HepG2 (cell line): ENCODE data around the gene DPP6. TPM values are rescaled to one million over a fixed set of nuclear protein-coding genes. Genes with fewer than 3 reads are reported as not detected.

Experiments
- ATAC-seq: fragments of 200-7000 bp; cut with Tn5 transposase; 3 replicates; pipeline ENCODE4 v1.9.1; 2020; ENCODE audit warnings: mild to moderate bottlenecking, moderate library complexity
- BruUV-seq: library from RNA; stranded (reverse); fragments of 400-500 nt; replicated peaks from 2 replicates; lab custom pipeline; 2021; lab: Mats Ljungman, UMichigan
- CTCF ChIA-PET: fragments of 300-600 bp; formaldehyde crosslinking; extraction: SDS; loops from one replicate; lab custom pipeline; 2021; ENCODE audit warnings: low total read pairs, inconsistent platforms, low intra/inter-chr PET ratio; lab: Yijun Ruan, JAX
- POLR2A ChIA-PET: fragments of 350-600 bp; sonication (Branson Sonifier 250); formaldehyde crosslinking; loops from one replicate; lab custom pipeline; 2020; ENCODE audit warnings: antibody characterized with exemption, inconsistent platforms; lab: Yijun Ruan, JAX
- DNase-seq: peaks from one replicate; pipeline ENCODE4 v3.0.0-alpha.2; 2015; ENCODE audit warnings: low spot score
- FAIRE-seq: peaks from 3 replicates; lab custom pipeline; 2011; peaks lifted over from hg19 to GRCh38; lab: Jason Lieb, UNC
- H2AFZ ChIP-seq: one replicate; pipeline ENCODE4 v1.6.1; 2011; ENCODE audit warnings: low read length, inconsistent platforms
- H3K27ac ChIP-seq: fragments of 300-600 bp; 3 replicates; pipeline ENCODE4 v1.8.0; 2011; ENCODE audit warnings: mixed run types, mild to moderate bottlenecking, mixed read lengths, low read length, inconsistent platforms; ENCODE audit not compliant: insufficient read depth; ENCODE audit errors: extremely low read length
- H3K27me3 ChIP-seq, 2 experiments: fragments of 200-600 bp in 1 of 2; 2 replicates in 1 of 2; 3 replicates in 1 of 2; pipeline versions ENCODE4 v1.6.0 to v1.8.0; 2011; ENCODE audit warnings: low read length in 2 of 2, mild to moderate bottlenecking in 2 of 2, moderate library complexity in 2 of 2, inconsistent platforms in 1 of 2; ENCODE audit not compliant: insufficient read depth in 2 of 2, control insufficient read depth in 1 of 2
- H3K36me3 ChIP-seq, 2 experiments: fragments of 200-600 bp in 1 of 2; replicated peaks in 1 of 2; 2 replicates in 1 of 2; 3 replicates in 1 of 2; pipeline versions ENCODE4 v1.5.1 to v1.8.0; 2011; ENCODE audit warnings: low read length in 2 of 2, inconsistent platforms in 1 of 2; ENCODE audit not compliant: insufficient read depth in 2 of 2, control insufficient read depth in 1 of 2
- H3K4me1 ChIP-seq: 2 replicates; pipeline ENCODE4 v1.5.1; 2012; ENCODE audit warnings: low read length, inconsistent platforms; ENCODE audit not compliant: insufficient read depth
- H3K4me2 ChIP-seq: 2 replicates; pipeline ENCODE4 v1.6.0; 2011; ENCODE audit warnings: low read depth, low read length, inconsistent platforms
- H3K4me3 ChIP-seq, 3 experiments: fragments of 200-600 bp in 1 of 3; sonication (generic), shearing (Covaris generic) in 1 of 3; replicated peaks in 1 of 3; 2 replicates each; pipeline ENCODE4 v1.5.1; 2011 to 2016; ENCODE audit warnings: low read length in 3 of 3, inconsistent platforms in 2 of 3, low read depth in 2 of 3, mild to moderate bottlenecking in 2 of 3, control low read depth in 1 of 3, mixed read lengths in 1 of 3; ENCODE audit not compliant: insufficient read depth in 1 of 3
- H3K79me2 ChIP-seq: one replicate; pipeline ENCODE4 v1.6.1; 2011; ENCODE audit warnings: low read length, inconsistent platforms; ENCODE audit not compliant: insufficient read depth
- H3K9ac ChIP-seq: 2 replicates; pipeline ENCODE4 v1.6.0; 2011; ENCODE audit warnings: mild to moderate bottlenecking, low read depth, low read length, inconsistent platforms; ENCODE audit not compliant: insufficient read depth
- H3K9me3 ChIP-seq: 2 replicates; pipeline ENCODE4 v1.5.1; 2012; ENCODE audit warnings: mild to moderate bottlenecking, low read length
- H4K20me1 ChIP-seq: 2 replicates; pipeline ENCODE4 v1.6.0; 2011; ENCODE audit warnings: inconsistent platforms, mild to moderate bottlenecking, low read length, moderate library complexity; ENCODE audit not compliant: insufficient read depth
- KDM5A ChIP-seq: fragments of 200-600 bp; sonication (generic); IDR thresholded peaks from 2 replicates; pipeline ENCODE4 v1.7.0; 2018; ENCODE audit warnings: antibody characterized with exemption, mild to moderate bottlenecking, low read length, borderline replicate concordance
- MAFF ChIP-seq: IDR thresholded peaks from 2 replicates; pipeline ENCODE4 v1.6.1; 2011; ENCODE audit warnings: low read depth, low read length, improper control_type of control experiment
- MAFK ChIP-seq, 2 experiments: IDR thresholded peaks in 1 of 2; conservative IDR thresholded peaks in 1 of 2; 2 replicates each; pipeline ENCODE4 v1.6.1; 2011; ENCODE audit warnings: improper control_type of control experiment in 2 of 2, low read length in 2 of 2
- NFE2L1 ChIP-seq: sonication (generic); formaldehyde crosslinking; IDR thresholded peaks from 2 replicates; pipeline ENCODE4 v1.4.0; 2020; ENCODE audit warnings: missing genetic modification reagents, mild to moderate bottlenecking, borderline replicate concordance
- ZNF3 ChIP-seq: IDR thresholded peaks from 2 replicates; pipeline ENCODE4 v1.7.0; 2017; ENCODE audit warnings: inconsistent platforms
- ZNF329 ChIP-seq: sonication (generic); formaldehyde crosslinking; IDR thresholded peaks from 2 replicates; pipeline ENCODE4 v1.9.0; 2021; ENCODE audit warnings: low read depth, mild to moderate bottlenecking, missing genetic modification reagents
- ZNF382 ChIP-seq: sonication (generic); formaldehyde crosslinking; IDR thresholded peaks from 2 replicates; pipeline ENCODE4 v1.5.0; 2020; ENCODE audit warnings: missing genetic modification reagents, mild to moderate bottlenecking, borderline replicate concordance
- ZNF564 ChIP-seq: sonication (generic); formaldehyde crosslinking; IDR thresholded peaks from 2 replicates; pipeline ENCODE4 v1.8.1; 2023; ENCODE audit warnings: mild to moderate bottlenecking, missing genetic modification reagents
- WGBS: methylation state at CpG from one replicate; pipeline ENCODE4 v1.1.6; 2017; ENCODE audit warnings: low lambda C conversion rate; 5-methylcytosine and 5-hydroxymethylcytosine counted together
- in situ Hi-C: cut with HindIII; loops from 2 replicates; pipeline ENCODE4 v1.10.0; 2017; ENCODE audit warnings: low pct_unique_long_range_greater_than_20kb; ENCODE audit not compliant: extremely low pct_ligation_motif_present
- intact Hi-C: fragments of 100-400 bp; cut with micrococcal nuclease; formaldehyde crosslinking; loops from one replicate; pipeline ENCODE4 v1.10.0; 2022; ENCODE audit not compliant: unreplicated experiment
- polyA plus RNA-seq, 8 experiments: library from polyadenylated mRNA; depleted of rRNA in 3 of 8; stranded (reverse) in 7 of 8; unstranded in 1 of 8; fragments of >200 nt; fragmentation: Illumina TruSeq in 4 of 8; extraction: Trizol in 4 of 8; gene quantifications; 2 replicates each; pipeline versions ENCODE4 v1.2.1 to v1.2.3, GENCODE V29; 2011 to 2016; ENCODE audit warnings: low read depth in 4 of 8, missing spikeins in 1 of 8, mixed read lengths in 1 of 8; ENCODE audit not compliant: insufficient read depth in 1 of 8
- total RNA-seq, 5 experiments: library from RNA; depleted of rRNA; stranded (reverse); fragments of >200 nt; fragmentation: Illumina TruSeq; extraction: Trizol; gene quantifications; 2 replicates each; pipeline ENCODE4 v1.2.3, GENCODE V29; 2016; ENCODE audit warnings: low read depth in 1 of 5
- TF ChIP-seq, protein P1 (sequence below): sonication (generic); formaldehyde crosslinking; IDR thresholded peaks from 2 replicates; pipeline ENCODE4 v1.9.0; 2021; ENCODE audit warnings: missing genetic modification reagents, borderline replicate concordance
- TF ChIP-seq, protein P2 (sequence below): sonication (generic); formaldehyde crosslinking; conservative IDR thresholded peaks from 2 replicates; pipeline ENCODE4 v1.4.0; 2020; ENCODE audit warnings: missing genetic modification reagents
- TF ChIP-seq, protein P3 (sequence below): sonication (generic); formaldehyde crosslinking; conservative IDR thresholded peaks from 2 replicates; pipeline ENCODE4 v1.4.0; 2020; ENCODE audit warnings: missing genetic modification reagents

The DPP6 gene
- total and polyA plus RNA-seq, 2 of the 13 experiments (the other 11 are each of a cell fraction or from before 2014, with no cell fraction given) = not detected

DNA sequence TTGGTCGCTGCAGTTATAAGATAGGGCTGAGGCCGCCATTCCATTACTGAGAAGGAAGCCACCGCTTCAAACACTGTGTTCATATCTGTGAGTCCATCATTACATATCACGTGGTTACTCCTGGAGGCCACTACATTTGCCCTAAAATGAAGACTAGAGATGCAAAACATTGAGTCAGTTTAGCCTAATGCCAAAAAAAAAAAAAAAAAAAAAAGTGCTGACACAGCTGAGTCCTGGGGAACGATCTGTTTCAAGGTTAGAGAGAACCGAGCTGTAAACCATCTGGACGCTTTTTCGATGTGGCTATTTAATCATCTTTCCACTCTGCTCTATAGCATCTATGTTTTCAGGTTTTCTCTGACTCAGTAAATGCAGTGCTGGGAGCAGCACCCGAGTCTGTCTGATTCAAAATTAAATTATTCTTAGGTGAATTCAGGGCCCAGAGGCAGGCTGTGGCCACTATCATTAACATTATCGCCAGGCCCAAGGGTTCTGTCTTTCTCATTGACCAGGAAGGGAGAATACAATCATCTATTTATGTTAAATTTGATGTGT is 501.6 kb downstream of the DPP6 start:
- 15% methylated on average over 10 of the region's 10 CpGs for WGBS
- ATAC-seq (no peak), DNase-seq (no peak), FAIRE-seq (no peak)
- Histone ChIP-seq H2AFZ (no peak overlapping the region), H3K36me3 (no peaks in the 10 kb centered on the region), H3K9ac (no peak overlapping the region), H3K27ac (no peak overlapping the region), H3K79me2 (no peaks in the 10 kb centered on the region), H3K4me2 (no peak overlapping the region), H3K9me3 (no peaks in the 10 kb centered on the region), H4K20me1 (no peaks in the 10 kb centered on the region), H3K27me3 (no peaks in the 10 kb centered on the region), H3K4me1 (no peaks in the 10 kb centered on the region), H3K4me3 (no peak overlapping the region)
- POLR2A ChIA-PET = no interaction called here
- TF ChIP-seq KDM5A (no peak), ZNF329 (CRISPR knock-in tag) (no peak), MAFK (conservative IDR thresholded peaks at IDR 0.05 in 1 of 2, IDR thresholded peaks at IDR 0.05 in 1 of 2; ENCODE audit: low read length in 2 of 2) (peak; percentile 57 to 82), MAFF (peak; percentile 71), ZNF564 (no peak), ZNF382 (no peak), ZNF3 (CRISPR knock-in tag) (no peak), NFE2L1 (CRISPR knock-in tag) (no peak)
- TF ChIP-seq, protein P1, sequence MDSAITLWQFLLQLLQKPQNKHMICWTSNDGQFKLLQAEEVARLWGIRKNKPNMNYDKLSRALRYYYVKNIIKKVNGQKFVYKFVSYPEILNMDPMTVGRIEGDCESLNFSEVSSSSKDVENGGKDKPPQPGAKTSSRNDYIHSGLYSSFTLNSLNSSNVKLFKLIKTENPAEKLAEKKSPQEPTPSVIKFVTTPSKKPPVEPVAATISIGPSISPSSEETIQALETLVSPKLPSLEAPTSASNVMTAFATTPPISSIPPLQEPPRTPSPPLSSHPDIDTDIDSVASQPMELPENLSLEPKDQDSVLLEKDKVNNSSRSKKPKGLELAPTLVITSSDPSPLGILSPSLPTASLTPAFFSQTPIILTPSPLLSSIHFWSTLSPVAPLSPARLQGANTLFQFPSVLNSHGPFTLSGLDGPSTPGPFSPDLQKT = no peak
- TF ChIP-seq, protein P2, sequence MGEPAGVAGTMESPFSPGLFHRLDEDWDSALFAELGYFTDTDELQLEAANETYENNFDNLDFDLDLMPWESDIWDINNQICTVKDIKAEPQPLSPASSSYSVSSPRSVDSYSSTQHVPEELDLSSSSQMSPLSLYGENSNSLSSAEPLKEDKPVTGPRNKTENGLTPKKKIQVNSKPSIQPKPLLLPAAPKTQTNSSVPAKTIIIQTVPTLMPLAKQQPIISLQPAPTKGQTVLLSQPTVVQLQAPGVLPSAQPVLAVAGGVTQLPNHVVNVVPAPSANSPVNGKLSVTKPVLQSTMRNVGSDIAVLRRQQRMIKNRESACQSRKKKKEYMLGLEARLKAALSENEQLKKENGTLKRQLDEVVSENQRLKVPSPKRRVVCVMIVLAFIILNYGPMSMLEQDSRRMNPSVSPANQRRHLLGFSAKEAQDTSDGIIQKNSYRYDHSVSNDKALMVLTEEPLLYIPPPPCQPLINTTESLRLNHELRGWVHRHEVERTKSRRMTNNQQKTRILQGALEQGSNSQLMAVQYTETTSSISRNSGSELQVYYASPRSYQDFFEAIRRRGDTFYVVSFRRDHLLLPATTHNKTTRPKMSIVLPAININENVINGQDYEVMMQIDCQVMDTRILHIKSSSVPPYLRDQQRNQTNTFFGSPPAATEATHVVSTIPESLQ (CRISPR knock-in tag) = no peak
- TF ChIP-seq, protein P3, sequence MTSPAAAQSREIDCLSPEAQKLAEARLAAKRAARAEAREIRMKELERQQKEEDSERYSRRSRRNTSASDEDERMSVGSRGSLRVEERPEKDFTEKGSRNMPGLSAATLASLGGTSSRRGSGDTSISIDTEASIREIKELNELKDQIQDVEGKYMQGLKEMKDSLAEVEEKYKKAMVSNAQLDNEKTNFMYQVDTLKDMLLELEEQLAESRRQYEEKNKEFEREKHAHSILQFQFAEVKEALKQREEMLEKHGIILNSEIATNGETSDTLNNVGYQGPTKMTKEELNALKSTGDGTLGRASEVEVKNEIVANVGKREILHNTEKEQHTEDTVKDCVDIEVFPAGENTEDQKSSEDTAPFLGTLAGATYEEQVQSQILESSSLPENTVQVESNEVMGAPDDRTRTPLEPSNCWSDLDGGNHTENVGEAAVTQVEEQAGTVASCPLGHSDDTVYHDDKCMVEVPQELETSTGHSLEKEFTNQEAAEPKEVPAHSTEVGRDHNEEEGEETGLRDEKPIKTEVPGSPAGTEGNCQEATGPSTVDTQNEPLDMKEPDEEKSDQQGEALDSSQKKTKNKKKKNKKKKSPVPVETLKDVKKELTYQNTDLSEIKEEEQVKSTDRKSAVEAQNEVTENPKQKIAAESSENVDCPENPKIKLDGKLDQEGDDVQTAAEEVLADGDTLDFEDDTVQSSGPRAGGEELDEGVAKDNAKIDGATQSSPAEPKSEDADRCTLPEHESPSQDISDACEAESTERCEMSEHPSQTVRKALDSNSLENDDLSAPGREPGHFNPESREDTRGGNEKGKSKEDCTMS = no peak
- in situ Hi-C loops = no loop called here
- intact Hi-C loops = no loop called here
- no TSS peak for BruUV-seq
- CTCF ChIA-PET = no interaction called here
